Uterus (tissue), 4 donors: ENCODE data around the gene HMGXB3. TPM values are rescaled to one million over a fixed set of nuclear protein-coding genes. Genes with fewer than 3 reads are reported as not detected.
"Not testable (repeated sequence)": the region's sequence is repeated elsewhere in the genome, so short reads cannot be mapped to it uniquely, and the experiment has no call there.

Source experiments
- DNase-seq, 2 donors: peaks; one replicate each; pipeline ENCODE4 v3.0.0-alpha.2; 2019 to 2020
- H3K27ac ChIP-seq, 2 donors: fragments of 200-600 bp; sonication (generic); 1 replicate in 1 of 2; 2 replicates in 1 of 2; pipeline ENCODE4 v1.5.1; 2016 to 2018
- H3K27me3 ChIP-seq, 2 donors: fragments of 200-600 bp; sonication (generic); one replicate each; pipeline ENCODE4 v1.5.1; 2018 to 2019; ENCODE audit warnings: control low read depth in 1 of 2
- H3K36me3 ChIP-seq, 2 donors: fragments of 200-600 bp; sonication (generic); one replicate each; pipeline ENCODE4 v1.5.1; 2019; ENCODE audit warnings: control low read depth in 1 of 2
- H3K4me1 ChIP-seq, 2 donors: fragments of 200-600 bp; sonication (generic); one replicate each; pipeline ENCODE4 v1.5.1; 2018 to 2019; ENCODE audit warnings: control low read depth in 1 of 2
- H3K4me3 ChIP-seq, 2 donors: fragments of 200-600 bp; sonication (generic); 1 replicate in 1 of 2; 2 replicates in 1 of 2; pipeline ENCODE4 v1.5.1; 2018 to 2019; ENCODE audit warnings: mild to moderate bottlenecking in 1 of 2
- H3K9me3 ChIP-seq, 2 donors: fragments of 200-600 bp; sonication (generic); one replicate each; pipeline ENCODE4 v1.5.1; 2019; ENCODE audit warnings: control low read depth in 1 of 2
- CTCF ChIP-seq, 4 experiments: fragments of 200-600 bp in 2 of 4; fragments of 450-650 bp in 2 of 4; sonication (generic) in 2 of 4; IDR thresholded peaks; one replicate each; pipeline ENCODE4 v1.5.1; 2016 to 2019; ENCODE audit warnings: antibody characterized with exemption in 4 of 4, mild to moderate bottlenecking in 2 of 4, moderate library complexity in 1 of 4
- POLR2A ChIP-seq, 2 donors: fragments of 450-650 bp; IDR thresholded peaks; one replicate each; pipeline ENCODE4 v1.6.1; 2016; ENCODE audit warnings: antibody characterized with exemption in 2 of 2, mild to moderate bottlenecking in 1 of 2, moderate library complexity in 1 of 2
- intact Hi-C: fragments of 100-400 bp; cut with DNase I; formaldehyde crosslinking; loops from one replicate; pipeline ENCODE4 v1.15.1; 2023; ENCODE audit warnings: low total_unique reads
- total RNA-seq, 4 donors: library from RNA; depleted of rRNA in 3 of 4; stranded (reverse); fragments of >200 nt in 3 of 4; gene quantifications; one replicate each; pipeline versions ENCODE4 v1.1.0 to v1.2.4, GENCODE V29; 2014 to 2023
- donor health status: DM: yes; HTN: yes; CAD: no.

HMGXB3 gene
- total RNA-seq, 4 donors from 2014 or later = 19.0 to 43.4 (median 30.2) TPM

GRCh38 chr5:150079909-150080461 is 79.4 kb downstream of the HMGXB3 start:
- no peak for DNase-seq
- H3K36me3 ChIP-seq = no peaks in the 10 kb centered on the region
- no peaks in the 10 kb centered on the region for H3K9me3 ChIP-seq
- no peak overlapping the region for H3K27ac ChIP-seq
- H3K27me3 ChIP-seq = no peaks in the 10 kb centered on the region
- TF ChIP-seq POLR2A (IDR thresholded peaks at IDR 0.05) = no peak
- no peak for TF ChIP-seq CTCF (IDR thresholded peaks at IDR 0.05)
- H3K4me3 ChIP-seq = no peak overlapping the region
- intact Hi-C loops = no loop called here
- H3K4me1 ChIP-seq = no peaks in the 10 kb centered on the region

GRCh38 chr5:150080696-150081435 is 80.3 kb downstream of the HMGXB3 start:
- Histone ChIP-seq H3K9me3 (no peaks in the 10 kb centered on the region), H3K36me3 (no peaks in the 10 kb centered on the region), H3K4me1 (no peaks in the 10 kb centered on the region), H3K27ac (no peak overlapping the region), H3K4me3 (no peak overlapping the region), H3K27me3 (no peaks in the 10 kb centered on the region)
- intact Hi-C loops = no loop called here
- no peak for DNase-seq
- no peak for TF ChIP-seq POLR2A (IDR thresholded peaks at IDR 0.05)
- no peak for TF ChIP-seq CTCF (IDR thresholded peaks at IDR 0.05)

- Histone ChIP-seq H3K9me3 (no peaks in the 10 kb centered on the region), H3K27me3 (no peaks in the 10 kb centered on the region), H3K4me1 (no peaks in the 10 kb centered on the region), H3K4me3 (no peak overlapping the region), H3K27ac (no peak overlapping the region), H3K36me3 (no peaks in the 10 kb centered on the region)
- no peak for TF ChIP-seq POLR2A (IDR thresholded peaks at IDR 0.05)
- no peak for TF ChIP-seq CTCF (IDR thresholded peaks at IDR 0.05)
- intact Hi-C loops = no loop called here
- DNase-seq = peak; percentile 11 to 48
These were observed 81.2 kb downstream of the HMGXB3 start for GRCh38 chr5:150081541-150082283.

GRCh38 chr5:150082374-150082773 is 81.8 kb downstream of the HMGXB3 start:
- TF ChIP-seq POLR2A (IDR thresholded peaks at IDR 0.05) (no peak), CTCF (IDR thresholded peaks at IDR 0.05) (no peak)
- no peaks in the 10 kb centered on the region for H3K9me3 ChIP-seq
- H3K27ac ChIP-seq = no peak overlapping the region
- intact Hi-C loops = no loop called here
- DNase-seq = no peak
- H3K4me1 ChIP-seq = no peaks in the 10 kb centered on the region
- H3K27me3 ChIP-seq = no peaks in the 10 kb centered on the region
- no peaks in the 10 kb centered on the region for H3K36me3 ChIP-seq
- H3K4me3 ChIP-seq = no peak overlapping the region

- Histone ChIP-seq H3K4me1 (no peaks in the 10 kb centered on the region), H3K27ac (no peak overlapping the region), H3K27me3 (no peaks in the 10 kb centered on the region), H3K4me3 (no peak overlapping the region), H3K36me3 (no peaks in the 10 kb centered on the region), H3K9me3 (no peaks in the 10 kb centered on the region)
- intact Hi-C loops = no loop called here
- TF ChIP-seq POLR2A (IDR thresholded peaks at IDR 0.05) = no peak
- TF ChIP-seq CTCF (IDR thresholded peaks at IDR 0.05) = no peak
- DNase-seq = peak in 1 of 2 donors; percentile 6
These were observed 82.3 kb downstream of the HMGXB3 start for GRCh38 chr5:150082889-150083288.

GRCh38 chr5:150084754-150085153 is 84.2 kb downstream of the HMGXB3 start:
- H3K4me1 ChIP-seq, H3K27ac ChIP-seq, intact Hi-C loops: not testable (repeated sequence)

More at GRCh38 chr5:150084754-150085153, 84.2 kb downstream of the HMGXB3 start:
- not testable (repeated sequence) for H3K4me3 ChIP-seq, H3K36me3 ChIP-seq, H3K9me3 ChIP-seq, H3K27me3 ChIP-seq, DNase-seq
